A549 (cell line): ENCODE data around the gene DPYSL4.

Experiments
- EHMT2 ChIP-seq: fragments of 200-600 bp; sonication (generic); IDR thresholded peaks from 2 replicates; pipeline ENCODE4 v1.6.1; 2016; ENCODE audit warnings: antibody characterized with exemption, low read depth, mild to moderate bottlenecking, moderate library complexity
- EP300 ChIP-seq, 2 experiments: fragments of >200 bp; sonication (Bioruptor Twin); formaldehyde crosslinking; IDR thresholded peaks; 2 replicates in 1 of 2; 3 replicates in 1 of 2; pipeline ENCODE4 v1.6.1; 2016 to 2017
- JUNB ChIP-seq: fragments of >200 bp; sonication (Bioruptor Twin); formaldehyde crosslinking; IDR thresholded peaks from 2 replicates; pipeline ENCODE4 v1.6.1; 2016
- MAFK ChIP-seq: fragments of 450-650 bp; IDR thresholded peaks from 2 replicates; pipeline ENCODE4 v1.6.1; 2014; ENCODE audit not compliant: partially characterized antibody
- TF ChIP-seq, protein P1 (sequence below): fragments of >200 bp; sonication (Bioruptor Twin); formaldehyde crosslinking; IDR thresholded peaks from 3 replicates; pipeline ENCODE4 v1.5.1; 2016

DNA sequence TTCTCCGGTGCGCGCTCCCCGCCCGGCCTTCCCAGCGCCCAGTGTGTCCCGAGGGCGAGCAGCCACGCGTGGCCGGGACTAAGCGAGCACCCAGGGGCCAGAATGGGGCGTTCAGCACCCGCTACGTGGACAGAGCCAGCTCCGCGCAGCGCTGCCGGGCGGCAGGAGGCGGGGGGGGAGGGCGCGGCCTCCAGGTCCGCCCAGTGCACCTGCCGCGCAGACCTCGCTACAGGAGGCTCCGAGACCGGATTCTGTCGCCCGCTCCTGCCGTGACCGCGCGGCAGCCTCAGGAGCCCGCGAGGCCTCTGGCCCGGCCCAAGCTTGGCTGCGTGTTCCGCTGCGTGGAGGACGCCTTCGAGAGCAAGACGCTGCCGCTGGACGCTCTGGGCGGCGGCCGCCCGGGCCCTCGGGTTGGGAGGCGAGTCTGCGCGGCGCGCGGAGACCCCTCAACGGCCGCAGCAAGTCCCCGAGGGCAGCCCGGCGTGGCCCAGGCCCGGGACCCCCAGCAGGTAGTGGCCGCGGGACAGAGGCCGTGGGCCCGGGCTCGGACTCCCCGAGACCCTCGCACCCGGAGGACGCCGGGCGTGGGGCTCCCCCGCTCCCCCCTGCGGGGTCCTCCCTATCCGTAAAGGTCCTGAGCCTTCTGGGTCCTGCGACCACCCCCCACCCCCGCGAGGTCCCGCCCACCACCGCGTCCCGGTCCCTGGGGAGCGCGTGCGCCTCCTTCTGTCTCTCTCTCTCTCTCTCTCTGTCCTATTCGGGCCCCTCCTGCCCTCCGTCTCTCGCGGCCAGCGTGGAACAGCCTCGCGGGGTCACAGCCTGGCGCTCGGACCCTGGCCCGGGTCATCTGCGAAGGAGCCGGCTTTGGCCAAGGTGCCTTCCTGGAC lies 904 bp upstream of the DPYSL4 start:
- TF ChIP-seq, protein P1, sequence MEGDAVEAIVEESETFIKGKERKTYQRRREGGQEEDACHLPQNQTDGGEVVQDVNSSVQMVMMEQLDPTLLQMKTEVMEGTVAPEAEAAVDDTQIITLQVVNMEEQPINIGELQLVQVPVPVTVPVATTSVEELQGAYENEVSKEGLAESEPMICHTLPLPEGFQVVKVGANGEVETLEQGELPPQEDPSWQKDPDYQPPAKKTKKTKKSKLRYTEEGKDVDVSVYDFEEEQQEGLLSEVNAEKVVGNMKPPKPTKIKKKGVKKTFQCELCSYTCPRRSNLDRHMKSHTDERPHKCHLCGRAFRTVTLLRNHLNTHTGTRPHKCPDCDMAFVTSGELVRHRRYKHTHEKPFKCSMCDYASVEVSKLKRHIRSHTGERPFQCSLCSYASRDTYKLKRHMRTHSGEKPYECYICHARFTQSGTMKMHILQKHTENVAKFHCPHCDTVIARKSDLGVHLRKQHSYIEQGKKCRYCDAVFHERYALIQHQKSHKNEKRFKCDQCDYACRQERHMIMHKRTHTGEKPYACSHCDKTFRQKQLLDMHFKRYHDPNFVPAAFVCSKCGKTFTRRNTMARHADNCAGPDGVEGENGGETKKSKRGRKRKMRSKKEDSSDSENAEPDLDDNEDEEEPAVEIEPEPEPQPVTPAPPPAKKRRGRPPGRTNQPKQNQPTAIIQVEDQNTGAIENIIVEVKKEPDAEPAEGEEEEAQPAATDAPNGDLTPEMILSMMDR = no peak
- no peak for TF ChIP-seq JUNB
- TF ChIP-seq EHMT2 = no peak
- no peak for TF ChIP-seq EP300 (IDR thresholded peaks at IDR 0.05)
- no peak for TF ChIP-seq MAFK
